Neural cell (in vitro differentiated cells): ENCODE data around the gene TICAM1.
"Not testable (repeated sequence)": the region's sequence is repeated elsewhere in the genome, so short reads cannot be mapped to it uniquely, and the experiment has no call there.

ENCODE experiments used
- EZH2 ChIP-seq: fragments of 200-600, 300-800 bp; shearing (Covaris generic), sonication (generic); IDR thresholded peaks from 2 replicates; pipeline ENCODE4 v1.6.1; 2014; ENCODE audit warnings: antibody characterized with exemption, low read length, borderline replicate concordance, mild to moderate bottlenecking; ENCODE audit not compliant: insufficient read depth, poor library complexity, severe bottlenecking
- TF ChIP-seq, protein P1 (sequence below): fragments of 450-650 bp; IDR thresholded peaks from 2 replicates; pipeline ENCODE4 v1.5.1; 2014; ENCODE audit warnings: antibody characterized with exemption, mild to moderate bottlenecking, moderate library complexity; ENCODE audit not compliant: poor library complexity, severe bottlenecking

DNA sequence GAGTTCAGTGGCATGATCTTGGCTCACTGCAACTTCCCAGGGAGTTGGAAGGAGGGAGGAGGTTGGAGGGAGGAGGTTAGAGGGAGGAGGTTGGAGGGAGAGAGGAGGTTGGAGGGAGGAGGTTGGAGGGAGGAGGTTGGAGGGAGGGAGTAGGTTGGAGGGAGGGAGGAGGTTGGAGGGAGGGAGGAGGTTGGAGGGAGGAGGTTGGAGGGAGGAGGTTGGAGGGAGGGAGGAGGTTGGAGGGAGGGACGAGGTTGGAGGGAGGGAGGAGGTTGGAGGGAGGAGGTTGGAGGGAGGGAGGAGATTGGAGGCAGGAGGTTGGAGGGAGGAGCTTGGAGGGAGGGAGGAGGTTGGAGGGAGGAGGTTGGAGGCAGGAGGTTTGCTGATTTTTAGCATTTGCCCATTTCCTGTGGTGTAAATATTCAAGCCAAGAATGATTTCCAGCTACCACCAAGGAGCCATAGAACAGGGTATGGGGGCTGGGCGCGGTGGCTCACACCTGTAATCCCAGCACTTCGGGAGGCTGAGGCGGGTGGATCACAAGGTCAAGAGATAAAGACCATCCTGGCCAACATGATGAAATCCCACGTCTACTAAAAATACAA lies 45.0 kb downstream of the TICAM1 start:
- TF ChIP-seq, protein P1, sequence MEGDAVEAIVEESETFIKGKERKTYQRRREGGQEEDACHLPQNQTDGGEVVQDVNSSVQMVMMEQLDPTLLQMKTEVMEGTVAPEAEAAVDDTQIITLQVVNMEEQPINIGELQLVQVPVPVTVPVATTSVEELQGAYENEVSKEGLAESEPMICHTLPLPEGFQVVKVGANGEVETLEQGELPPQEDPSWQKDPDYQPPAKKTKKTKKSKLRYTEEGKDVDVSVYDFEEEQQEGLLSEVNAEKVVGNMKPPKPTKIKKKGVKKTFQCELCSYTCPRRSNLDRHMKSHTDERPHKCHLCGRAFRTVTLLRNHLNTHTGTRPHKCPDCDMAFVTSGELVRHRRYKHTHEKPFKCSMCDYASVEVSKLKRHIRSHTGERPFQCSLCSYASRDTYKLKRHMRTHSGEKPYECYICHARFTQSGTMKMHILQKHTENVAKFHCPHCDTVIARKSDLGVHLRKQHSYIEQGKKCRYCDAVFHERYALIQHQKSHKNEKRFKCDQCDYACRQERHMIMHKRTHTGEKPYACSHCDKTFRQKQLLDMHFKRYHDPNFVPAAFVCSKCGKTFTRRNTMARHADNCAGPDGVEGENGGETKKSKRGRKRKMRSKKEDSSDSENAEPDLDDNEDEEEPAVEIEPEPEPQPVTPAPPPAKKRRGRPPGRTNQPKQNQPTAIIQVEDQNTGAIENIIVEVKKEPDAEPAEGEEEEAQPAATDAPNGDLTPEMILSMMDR: not testable (repeated sequence)
- not testable (repeated sequence) for TF ChIP-seq EZH2
